Hematopoietic multipotent progenitor cell treated with erythropoietin and hydrocortisone succinate and interleukin-3 and kit ligand, for 17 days (in vitro differentiated cells): ENCODE results near the gene KIFBP.

ENCODE experiments used
- DNase-seq: peaks from one replicate; pipeline ENCODE4 v3.0.0-alpha.2; 2015; ENCODE audit warnings: low spot score

KIFBP gene

GRCh38 chr10:69051710-69052487, 63.3 kb downstream of the KIFBP start:
- DNase-seq = no peak

- DNase-seq = no peak
Measured at GRCh38 chr10:69052736-69053135, 64.1 kb downstream of the KIFBP start.

- DNase-seq = no peak
Measured at GRCh38 chr10:69055241-69055640, 66.6 kb downstream of the KIFBP start.

- no peak for DNase-seq
Measured at GRCh38 chr10:69056129-69056528, 67.5 kb downstream of the KIFBP start.

GRCh38 chr10:69056536-69057260, 68.1 kb downstream of the KIFBP start:
- no peak for DNase-seq

- DNase-seq = no peak
Measured at GRCh38 chr10:69057261-69057950, 68.8 kb downstream of the KIFBP start.

GRCh38 chr10:69057951-69058297, 69.3 kb downstream of the KIFBP start:
- no peak for DNase-seq

- DNase-seq = no peak
Measured at GRCh38 chr10:69060127-69060798, 71.7 kb downstream of the KIFBP start.

- no peak for DNase-seq
Measured at GRCh38 chr10:69061305-69062161, 72.9 kb downstream of the KIFBP start.

GRCh38 chr10:69062901-69063300, 74.3 kb downstream of the KIFBP start:
- no peak for DNase-seq

- no peak for DNase-seq
Measured at GRCh38 chr10:69064762-69065328, 76.2 kb downstream of the KIFBP start.

- DNase-seq = no peak
Measured at GRCh38 chr10:69065406-69066361, 77.1 kb downstream of the KIFBP start.
